Spleen (tissue), 7 donors: Measurements from ENCODE around the gene PAX2.

Experiments used
- POLR2A ChIP-seq, 3 donors: fragments of 450-650 bp; IDR thresholded peaks; one replicate each; pipeline ENCODE4 v1.5.1; 2017; ENCODE audit warnings: antibody characterized with exemption in 3 of 3, mild to moderate bottlenecking in 1 of 3
- TF ChIP-seq, protein P1 (sequence below), 11 experiments: fragments of 200-600 bp in 7 of 11; fragments of 450-650 bp in 4 of 11; sonication (generic) in 4 of 11; IDR thresholded peaks in 8 of 11; conservative IDR thresholded peaks in 3 of 11; 1 replicate in 7 of 11; 2 replicates in 4 of 11; pipeline versions ENCODE4 v1.4.0 to v1.8.0; 2016 to 2021; ENCODE audit warnings: antibody characterized with exemption in 11 of 11, inconsistent platforms in 4 of 11, mild to moderate bottlenecking in 1 of 11
- donor health status: DM: no; HTN: no; CAD: no; lungs with moderate emphysema.
- donor health status: DM: no; HTN: no; CAD: no.
- donor health status: DM: no; HTN: no; CAD: no.

DNA sequence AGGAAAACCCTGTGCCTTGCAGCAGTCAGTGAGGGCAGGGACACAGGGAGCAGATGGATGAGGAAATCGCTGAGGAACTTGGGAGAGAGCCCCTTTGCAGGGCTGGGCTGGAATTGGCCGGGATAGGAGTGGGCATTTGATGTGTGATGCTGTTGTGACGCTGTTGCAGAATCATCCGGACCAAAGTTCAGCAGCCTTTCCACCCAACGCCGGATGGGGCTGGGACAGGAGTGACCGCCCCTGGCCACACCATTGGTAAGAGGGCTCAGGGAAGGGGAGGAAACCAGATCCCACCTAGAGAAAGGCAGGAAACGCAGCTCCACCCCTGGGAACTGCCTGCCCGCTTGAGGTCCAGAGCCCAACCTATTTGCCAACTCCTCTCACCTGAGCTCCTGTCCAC is 33.9 kb downstream of the PAX2 start:
- no peak for TF ChIP-seq POLR2A (IDR thresholded peaks at IDR 0.05)
- TF ChIP-seq, protein P1, sequence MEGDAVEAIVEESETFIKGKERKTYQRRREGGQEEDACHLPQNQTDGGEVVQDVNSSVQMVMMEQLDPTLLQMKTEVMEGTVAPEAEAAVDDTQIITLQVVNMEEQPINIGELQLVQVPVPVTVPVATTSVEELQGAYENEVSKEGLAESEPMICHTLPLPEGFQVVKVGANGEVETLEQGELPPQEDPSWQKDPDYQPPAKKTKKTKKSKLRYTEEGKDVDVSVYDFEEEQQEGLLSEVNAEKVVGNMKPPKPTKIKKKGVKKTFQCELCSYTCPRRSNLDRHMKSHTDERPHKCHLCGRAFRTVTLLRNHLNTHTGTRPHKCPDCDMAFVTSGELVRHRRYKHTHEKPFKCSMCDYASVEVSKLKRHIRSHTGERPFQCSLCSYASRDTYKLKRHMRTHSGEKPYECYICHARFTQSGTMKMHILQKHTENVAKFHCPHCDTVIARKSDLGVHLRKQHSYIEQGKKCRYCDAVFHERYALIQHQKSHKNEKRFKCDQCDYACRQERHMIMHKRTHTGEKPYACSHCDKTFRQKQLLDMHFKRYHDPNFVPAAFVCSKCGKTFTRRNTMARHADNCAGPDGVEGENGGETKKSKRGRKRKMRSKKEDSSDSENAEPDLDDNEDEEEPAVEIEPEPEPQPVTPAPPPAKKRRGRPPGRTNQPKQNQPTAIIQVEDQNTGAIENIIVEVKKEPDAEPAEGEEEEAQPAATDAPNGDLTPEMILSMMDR (IDR thresholded peaks at IDR 0.05 in 8 of 11, conservative IDR thresholded peaks at IDR 0.05 in 3 of 11) = no peak
